Choroid plexus epithelial cell (primary cell): ENCODE data around the gene LINGO1.

Experiments
- DNase-seq: peaks from one replicate; pipeline ENCODE4 v3.0.0-alpha.2; 2010; ENCODE audit warnings: low read depth
- H3K4me3 ChIP-seq: 2 replicates; pipeline ENCODE4 v1.5.1; 2011; ENCODE audit warnings: low read depth, mild to moderate bottlenecking, control low read depth, low read length, moderate library complexity
- CTCF ChIP-seq: conservative IDR thresholded peaks from 2 replicates; pipeline ENCODE4 v1.5.1; 2011; ENCODE audit warnings: low read depth, mild to moderate bottlenecking, control low read depth, inconsistent platforms, low read length, moderate library complexity

LINGO1 gene

DNA sequence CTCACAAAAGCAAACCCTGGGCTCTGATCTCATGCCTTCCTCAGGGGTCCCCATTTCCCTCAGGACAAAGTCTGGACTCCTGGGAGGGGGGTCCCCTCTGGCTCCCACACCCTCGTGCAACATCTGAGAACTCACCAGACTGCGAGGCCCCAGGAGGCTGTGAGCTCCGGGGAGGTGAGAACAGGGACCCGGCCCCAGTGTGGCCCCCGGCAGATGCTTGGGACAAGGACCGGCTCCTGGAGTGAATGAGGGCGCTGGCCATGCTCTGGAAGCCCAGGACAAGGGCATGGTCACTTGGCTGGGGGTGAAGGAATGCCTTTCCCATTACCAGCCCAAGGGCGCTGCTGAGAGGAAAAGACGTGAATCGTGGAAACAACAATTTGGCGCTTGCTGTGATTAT lies 48.0 kb downstream of the LINGO1 start:
- H3K4me3 ChIP-seq = no peak overlapping the region
- no peak for TF ChIP-seq CTCF
- no peak for DNase-seq

GRCh38 chr15:77584201-77584600 lies 48.5 kb downstream of the LINGO1 start:
- H3K4me3 ChIP-seq = no peak overlapping the region
- no peak for DNase-seq
- TF ChIP-seq CTCF = peak; percentile 27

GRCh38 chr15:77582763-77583162 lies 49.9 kb downstream of the LINGO1 start:
- DNase-seq = no peak
- H3K4me3 ChIP-seq = no peak overlapping the region
- TF ChIP-seq CTCF = no peak

- TF ChIP-seq CTCF = no peak
- no peak for DNase-seq
- H3K4me3 ChIP-seq = no peak overlapping the region
Observed at GRCh38 chr15:77581896-77582569, 50.7 kb downstream of the LINGO1 start.

- H3K4me3 ChIP-seq = no peak overlapping the region
- TF ChIP-seq CTCF = no peak
- no peak for DNase-seq
Observed at GRCh38 chr15:77580996-77581682, 51.6 kb downstream of the LINGO1 start.

DNA sequence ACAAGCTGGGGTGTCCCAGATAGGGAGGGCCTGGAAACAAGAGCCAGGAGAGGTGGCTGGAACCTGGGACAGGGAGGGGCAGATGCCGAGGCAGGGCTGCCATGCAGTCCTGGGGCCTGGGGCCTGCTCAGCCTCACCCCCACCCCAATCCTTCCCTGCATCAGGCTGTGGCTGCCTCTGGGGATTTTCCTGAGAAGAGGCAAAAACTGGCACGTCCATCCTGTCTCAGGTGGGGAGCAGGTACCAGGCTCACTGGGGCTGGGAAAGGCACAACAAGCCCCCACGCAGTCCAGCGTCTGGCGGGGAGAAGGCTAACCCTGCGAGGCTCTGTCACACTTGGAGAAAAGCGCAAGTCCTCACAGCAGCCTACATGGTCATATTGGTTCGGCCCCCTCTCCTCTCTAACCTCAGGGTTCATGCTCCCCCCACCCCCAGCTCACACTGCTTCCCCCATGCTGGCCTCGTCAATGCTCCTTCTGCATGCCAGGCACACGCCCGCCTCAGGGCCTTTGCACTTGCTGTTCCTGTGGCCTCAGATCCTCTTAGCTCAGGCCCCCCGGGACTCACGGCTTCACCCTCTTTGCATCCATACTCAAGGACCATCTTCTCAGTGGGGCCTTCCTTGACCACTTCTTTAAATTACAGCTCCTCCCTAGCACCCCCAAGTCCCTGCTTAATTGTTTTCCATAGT lies 53.1 kb downstream of the LINGO1 start:
- TF ChIP-seq CTCF = no peak
- H3K4me3 ChIP-seq = no peak overlapping the region
- DNase-seq = no peak
